ENCODE measurements around the gene KHNYN. TPM values are rescaled to one million over a fixed set of nuclear protein-coding genes. Genes with fewer than 3 reads are reported as not detected.
A peak's percentile ranks its signal among the peaks of the same experiment; 100 is the strongest.

The KHNYN gene
- total and polyA plus RNA-seq, 9 donors: 35.1 to 84.8 (median 65.2) TPM

- intact Hi-C loops (cut with DNase I): loop anchor here in 1 of 4 donors (1.0 kb wide), 1 partner anchor 61 kb away; the partner anchor contains the start of gene NFATC4
- Histone ChIP-seq H3K27me3 (no peaks in the 10 kb centered on the region), H3K4me3 (peak overlapping the region; percentile 71), H3K4me1 (ENCODE audit: insufficient read depth) (peaks cover 15% of the 10 kb centered on the region), H3K27ac (peak overlapping the region; percentile 92 to 99), H3K36me3 (no peaks in the 10 kb centered on the region), H3K9me3 (no peaks in the 10 kb centered on the region)
- no peak for TF ChIP-seq CTCF (IDR thresholded peaks at IDR 0.05)
- no peak for TF ChIP-seq EP300 (IDR thresholded peaks at IDR 0.05)
- no peak for TF ChIP-seq POLR2A (IDR thresholded peaks at IDR 0.05)
- peak; percentile 28 to 55 (median 48) for DNase-seq
- 86 to 93% (median 89%) methylated on average over 11 to 18 of the region's 18 CpGs for WGBS, 3 donors
Measured at GRCh38 chr14:24428628-24429394, 943 bp upstream of the KHNYN start.

- peak; percentile 84 to 90 (median 88) for DNase-seq
- Histone ChIP-seq H3K27me3 (no peaks in the 10 kb centered on the region), H3K4me1 (ENCODE audit: insufficient read depth) (peaks cover 11% of the 10 kb centered on the region), H3K4me3 (peak overlapping the region; percentile 71), H3K9me3 (no peaks in the 10 kb centered on the region), H3K27ac (peak overlapping the region; percentile 92 to 99), H3K36me3 (no peaks in the 10 kb centered on the region)
- no peak for TF ChIP-seq POLR2A (IDR thresholded peaks at IDR 0.05)
- no peak for TF ChIP-seq CTCF (IDR thresholded peaks at IDR 0.05)
- TF ChIP-seq EP300 (IDR thresholded peaks at IDR 0.05): no peak
- intact Hi-C loops (cut with DNase I): loop anchor here in 3 of 4 donors (2.0 to 5.0 kb wide), 3 partner anchors 63 to 188 kb away; partner anchors contain the start of gene TINF2 (in 1 of the 3)
- 0 to 1% (median 0%) methylated on average over 8 to 28 of the region's 28 CpGs for WGBS, 3 donors
Measured at GRCh38 chr14:24430143-24430681, 458 bp downstream of the KHNYN start.

GRCh38 chr14:24430682-24431568, 1.2 kb downstream of the KHNYN start:
- Histone ChIP-seq H3K27me3 (no peaks in the 10 kb centered on the region), H3K9me3 (no peaks in the 10 kb centered on the region), H3K27ac (peak overlapping the region; percentile 92 to 99), H3K36me3 (no peaks in the 10 kb centered on the region), H3K4me3 (peak overlapping the region; percentile 71), H3K4me1 (ENCODE audit: insufficient read depth) (peaks cover 11% of the 10 kb centered on the region)
- whole genome bisulfite sequencing, 3 donors: 3 to 6% (median 3%) methylated on average over 13 to 19 of the region's 19 CpGs
- intact Hi-C loops (cut with DNase I): loop anchor here in 3 of 4 donors (2.0 to 5.0 kb wide), 3 partner anchors 64 to 189 kb away; partner anchors contain the start of gene TINF2 (in 1 of the 3)
- peak; percentile 61 to 82 (median 72) for DNase-seq
- TF ChIP-seq EP300 (IDR thresholded peaks at IDR 0.05): no peak
- TF ChIP-seq CTCF (IDR thresholded peaks at IDR 0.05): no peak
- no peak for TF ChIP-seq POLR2A (IDR thresholded peaks at IDR 0.05)

Measured in ovary (tissue), 9 donors.